Adrenal gland (tissue), 12 donors: ENCODE data around the gene SHC1. TPM values are rescaled to one million over a fixed set of nuclear protein-coding genes. Genes with fewer than 3 reads are reported as not detected.

ENCODE experiments used
- DNase-seq, 7 donors: peaks; one replicate each; pipeline ENCODE4 v3.0.0-alpha.2; 2019 to 2020
- H3K27ac ChIP-seq, 5 donors: fragments of 200-600 bp; sonication (generic) in 4 of 5; 1 replicate in 3 of 5; 2 replicates in 2 of 5; pipeline versions ENCODE4 v1.5.1 to v1.8.0; 2016 to 2020; ENCODE audit warnings: mild to moderate bottlenecking in 1 of 5
- H3K27me3 ChIP-seq: fragments of 200-600 bp; 2 replicates; pipeline ENCODE4 v1.8.0; 2021
- H3K36me3 ChIP-seq, 2 donors: fragments of 200-600 bp; replicated peaks in 1 of 2; 1 replicate in 1 of 2; 2 replicates in 1 of 2; pipeline versions ENCODE4 v1.5.1 to v1.8.0; 2018 to 2022
- H3K4me1 ChIP-seq, 2 donors: fragments of 200-600 bp; replicated peaks in 1 of 2; 1 replicate in 1 of 2; 2 replicates in 1 of 2; pipeline versions ENCODE4 v1.5.1 to v1.8.0; 2018 to 2021
- H3K4me3 ChIP-seq, 4 donors: fragments of 200-600 bp; sonication (generic) in 3 of 4; one replicate each; pipeline ENCODE4 v1.5.1; 2016 to 2018
- H3K9me3 ChIP-seq, 3 donors: fragments of 200-600 bp; sonication (generic) in 1 of 3; replicated peaks in 1 of 3; 1 replicate in 2 of 3; 2 replicates in 1 of 3; pipeline versions ENCODE4 v1.5.1 to v1.8.0; 2016 to 2021
- CTCF ChIP-seq, 6 experiments: fragments of 450-650 bp in 4 of 6; fragments of 200-600 bp in 2 of 6; sonication (generic) in 1 of 6; IDR thresholded peaks; 1 replicate in 5 of 6; 2 replicates in 1 of 6; pipeline versions ENCODE4 v1.5.1 to v1.8.0; 2016 to 2021; ENCODE audit warnings: antibody characterized with exemption in 6 of 6, mild to moderate bottlenecking in 2 of 6, moderate library complexity in 1 of 6
- POLR2A ChIP-seq, 2 donors: fragments of 450-650 bp; IDR thresholded peaks; one replicate each; pipeline ENCODE4 v1.6.1; 2017; ENCODE audit warnings: antibody characterized with exemption in 2 of 2, mild to moderate bottlenecking in 2 of 2, moderate library complexity in 1 of 2
- WGBS, 4 donors: extraction: QIAGEN DNeasy Blood & Tissue Kit in 2 of 4; methylation state at CpG; one replicate each; pipeline versions ENCODE4 v1.1.5 to v1.1.7; 2013 to 2017; 5-methylcytosine and 5-hydroxymethylcytosine counted together
- intact Hi-C, 2 donors: fragments of 100-400 bp; cut with DNase I; formaldehyde crosslinking; loops; one replicate each; pipeline versions ENCODE4 v1.14.1 to v1.15.0; 2022 to 2023
- polyA plus RNA-seq, 3 donors: library from polyadenylated mRNA; stranded (reverse); fragments of 200-250 nt in 2 of 3; fragments of 350-450 nt in 1 of 3; fragmentation: Illumina TruSeq in 1 of 3; extraction: RNeasy Lipid Tissue Mini Kit (QIAGEN cat#74804) in 1 of 3; gene quantifications; one replicate each; pipeline ENCODE4 v1.2.3, GENCODE V29; 2013 to 2014
- total RNA-seq, 9 donors: library from RNA; depleted of rRNA in 4 of 9; stranded (reverse); fragments of >200 nt in 4 of 9; fragments of 120-200 nt in 1 of 9; fragmentation: NEBNext Ultra II Directional in 1 of 9; extraction: Animal tissue kit (Norgen Biotek cat#: 25700) in 1 of 9; gene quantifications; one replicate each; pipeline versions ENCODE4 v1.1.0 to v1.2.4, GENCODE V29; 2013 to 2023
- donor health status: healthy with polysubstance abuse.
- donor health status: Bipolar disorder and iron deficiency.
- donor health status: DM: yes; HTN: yes; CAD: no.
- donor health status: DM: no; HTN: no; CAD: no.
- donor health status: DM: no; HTN: no; CAD: no.
- donor health status: DM: yes; HTN: yes; CAD: no.

Gene SHC1
- total and polyA plus RNA-seq, 12 donors, result 80.3 to 260 (median 146) TPM

GRCh38 chr1:154937988-154938386 lies 32.6 kb downstream of the SHC1 start:
- peak overlapping the region; percentile 84 to 99 (median 97) for H3K27ac ChIP-seq
- H3K4me1 ChIP-seq, result peaks cover 36 to 56% of the 10 kb centered on the region in 2 donors
- no peaks in the 10 kb centered on the region for H3K36me3 ChIP-seq
- no peak for DNase-seq
- 82 to 87% (median 85%) methylated on average over 8 of the region's 8 CpGs for WGBS, 4 donors
- intact Hi-C loops, result no loop called here
- TF ChIP-seq POLR2A (IDR thresholded peaks at IDR 0.05), result no peak
- TF ChIP-seq CTCF (IDR thresholded peaks at IDR 0.05), result no peak
- H3K27me3 ChIP-seq, result no peaks in the 10 kb centered on the region
- no peaks in the 10 kb centered on the region for H3K9me3 ChIP-seq
- peak overlapping the region in 1 of 4 donors; percentile 65 for H3K4me3 ChIP-seq

GRCh38 chr1:154937085-154937987 lies 33.2 kb downstream of the SHC1 start:
- Histone ChIP-seq H3K36me3 (no peaks in the 10 kb centered on the region), H3K27ac (peak overlapping the region; percentile 84 to 99 (median 97)), H3K4me3 (peak overlapping the region in 2 of 4 donors; percentile 65 to 69), H3K4me1 (peaks cover 31 to 49% of the 10 kb centered on the region in 2 donors), H3K9me3 (no peaks in the 10 kb centered on the region), H3K27me3 (no peaks in the 10 kb centered on the region)
- intact Hi-C loops, result no loop called here
- WGBS, 4 donors, result 1 to 2% (median 1%) methylated on average over 30 to 36 of the region's 36 CpGs
- DNase-seq, result peak; percentile 92 to 96 (median 93)
- TF ChIP-seq POLR2A (IDR thresholded peaks at IDR 0.05) (peak; percentile 60 to 77), CTCF (IDR thresholded peaks at IDR 0.05) (peak in 4 of 6 experiments; percentile 9 to 53 (median 42))

- Histone ChIP-seq H3K4me1 (peaks cover 24 to 42% of the 10 kb centered on the region in 2 donors), H3K4me3 (peak within 1 kb of the TSS; percentile 23 to 69 (median 63)), H3K36me3 (no peaks in the 10 kb centered on the region), H3K9me3 (no peaks in the 10 kb centered on the region), H3K27me3 (no peaks in the 10 kb centered on the region), H3K27ac (peak within 1 kb of the TSS; percentile 84 to 99 (median 97))
- intact Hi-C loops, result no loop called here
- 0% methylated on average over 2 to 45 of the region's 45 CpGs for WGBS, 4 donors
- DNase-seq, result peak; percentile 97 to 98 (median 97)
- TF ChIP-seq POLR2A (IDR thresholded peaks at IDR 0.05), result peak; percentile 54 to 75
- peak in 4 of 6 experiments; percentile 2 to 35 (median 24) for TF ChIP-seq CTCF (IDR thresholded peaks at IDR 0.05)
These were observed 33.9 kb downstream of the SHC1 start, which contains the start of gene PMVK for GRCh38 chr1:154936555-154937084. Gene PMVK, minus strand, starts transcription at chr1:154936719. Its CDS starts 34 bp downstream, at chr1:154936685.
